IMR-90 (cell line): ENCODE measurements around the gene RASSF9. TPM values are rescaled to one million over a fixed set of nuclear protein-coding genes. Genes with fewer than 3 reads are reported as not detected.

ENCODE experiments used
- ATAC-seq: fragments of 200-7000 bp; cut with Tn5 transposase; 2 replicates; pipeline ENCODE4 v1.9.1; 2020; ENCODE audit warnings: low read depth, mild to moderate bottlenecking, moderate library complexity
- BruUV-seq: library from RNA; stranded (reverse); fragments of 400-500 nt; replicated peaks from 2 replicates; lab custom pipeline; 2021; lab: Mats Ljungman, UMichigan
- CTCF ChIA-PET: fragments of 300-600 bp; formaldehyde crosslinking; extraction: SDS; loops from one replicate; lab custom pipeline; 2021; ENCODE audit warnings: antibody characterized with exemption; lab: Yijun Ruan, JAX
- POLR2A ChIA-PET: fragments of 300-600 bp; sonication (Branson Sonifier 250); formaldehyde crosslinking; loops from one replicate; lab custom pipeline; 2022; ENCODE audit warnings: antibody characterized with exemption; ENCODE audit not compliant: unreplicated experiment; lab: Charles Lee
- DNase-seq: peaks from one replicate; pipeline ENCODE4 v3.0.0; 2013
- H2AFZ ChIP-seq: replicated peaks from 2 replicates; pipeline ENCODE3; 2013; ENCODE audit warnings: low read length, mild to moderate bottlenecking; ENCODE audit not compliant: poor library complexity
- H2AK5ac ChIP-seq: 2 replicates; pipeline ENCODE4 v1.6.1; 2013; ENCODE audit warnings: low read depth, low read length, inconsistent platforms
- H2AK9ac ChIP-seq: replicated peaks from 2 replicates; pipeline ENCODE3; 2013; ENCODE audit warnings: mild to moderate bottlenecking, low read depth, low read length, moderate library complexity; ENCODE audit not compliant: poor library complexity
- H2BK120ac ChIP-seq: 2 replicates; pipeline ENCODE4 v1.6.1; 2013; ENCODE audit warnings: low read depth, low read length, inconsistent platforms
- H2BK15ac ChIP-seq: 3 replicates; pipeline ENCODE4 v1.6.1; 2013; ENCODE audit warnings: low read depth, low read length, inconsistent platforms
- H2BK20ac ChIP-seq: 2 replicates; pipeline ENCODE4 v1.6.1; 2013; ENCODE audit warnings: low read depth, mild to moderate bottlenecking, inconsistent platforms, low read length, moderate library complexity
- H2BK5ac ChIP-seq: 2 replicates; pipeline ENCODE4 v1.6.1; 2013; ENCODE audit warnings: mild to moderate bottlenecking, low read depth, low read length, inconsistent platforms; ENCODE audit not compliant: poor library complexity, severe bottlenecking
- H3K14ac ChIP-seq: replicated peaks from 2 replicates; pipeline ENCODE4 v1.6.1; 2013; ENCODE audit warnings: low read depth, low read length, inconsistent platforms
- H3K18ac ChIP-seq: 2 replicates; pipeline ENCODE4 v1.6.1; 2013; ENCODE audit warnings: low read depth, low read length, control low read depth
- H3K23ac ChIP-seq: 2 replicates; pipeline ENCODE4 v1.6.1; 2013; ENCODE audit warnings: low read depth, low read length, inconsistent platforms
- H3K27ac ChIP-seq: 2 replicates; pipeline ENCODE4 v1.5.1; 2013; ENCODE audit warnings: mild to moderate bottlenecking, control low read depth, low read length; ENCODE audit not compliant: insufficient read depth
- H3K27me3 ChIP-seq: 2 replicates; pipeline ENCODE4 v1.6.1; 2013; ENCODE audit warnings: low read length; ENCODE audit not compliant: control insufficient read depth, insufficient read depth
- H3K36me3 ChIP-seq: 2 replicates; pipeline ENCODE4 v1.6.1; 2013; ENCODE audit warnings: low read length, mixed read lengths; ENCODE audit not compliant: control insufficient read depth, insufficient read depth
- H3K4ac ChIP-seq: 2 replicates; pipeline ENCODE4 v1.6.1; 2013; ENCODE audit warnings: low read depth, low read length, inconsistent platforms
- H3K4me1 ChIP-seq: 2 replicates; pipeline ENCODE4 v1.6.1; 2013; ENCODE audit warnings: low read length, mixed read lengths; ENCODE audit not compliant: control insufficient read depth, insufficient read depth
- H3K4me2 ChIP-seq: 2 replicates; pipeline ENCODE4 v1.6.1; 2013; ENCODE audit warnings: low read depth, mild to moderate bottlenecking, control low read depth, low read length, moderate library complexity
- H3K4me3 ChIP-seq: 2 replicates; pipeline ENCODE4 v1.5.1; 2013; ENCODE audit warnings: low read depth, mild to moderate bottlenecking, control low read depth, low read length, moderate library complexity; ENCODE audit not compliant: insufficient read depth
- H3K56ac ChIP-seq: 2 replicates; pipeline ENCODE4 v1.6.1; 2013; ENCODE audit warnings: low read length, inconsistent platforms; ENCODE audit not compliant: insufficient read depth; ENCODE audit errors: extremely low read depth
- H3K79me1 ChIP-seq, 2 experiments: 2 replicates each; pipeline ENCODE4 v1.6.1; 2013; ENCODE audit warnings: low read length in 2 of 2, inconsistent platforms in 1 of 2, low read depth in 1 of 2
- H3K9ac ChIP-seq: 2 replicates; pipeline ENCODE4 v1.6.1; 2013; ENCODE audit warnings: low read depth, low read length, control low read depth
- H3K9me1 ChIP-seq: 2 replicates; pipeline ENCODE4 v1.6.1; 2013; ENCODE audit warnings: low read length, inconsistent platforms; ENCODE audit not compliant: insufficient read depth
- H3K9me3 ChIP-seq: 2 replicates; pipeline ENCODE4 v1.6.1; 2013; ENCODE audit warnings: low read length; ENCODE audit not compliant: control insufficient read depth, insufficient read depth
- H4K20me1 ChIP-seq: 2 replicates; pipeline ENCODE4 v1.6.1; 2013; ENCODE audit warnings: low read length, inconsistent platforms; ENCODE audit not compliant: insufficient read depth
- H4K5ac ChIP-seq: 2 replicates; pipeline ENCODE4 v1.6.1; 2013; ENCODE audit warnings: mild to moderate bottlenecking, low read depth, low read length, control low read depth
- H4K8ac ChIP-seq, 2 experiments: 2 replicates each; pipeline ENCODE4 v1.6.1; 2013; ENCODE audit warnings: low read depth in 2 of 2, low read length in 2 of 2, control low read depth in 1 of 2, inconsistent platforms in 1 of 2
- H4K91ac ChIP-seq: 2 replicates; pipeline ENCODE4 v1.6.1; 2013; ENCODE audit warnings: low read depth, low read length, inconsistent platforms; ENCODE audit not compliant: insufficient read depth
- BHLHE40 ChIP-seq: fragments of 150-350 bp; IDR thresholded peaks from 2 replicates; pipeline ENCODE4 v1.6.1; 2016; ENCODE audit warnings: mild to moderate bottlenecking, low read depth, low read length
- MAFK ChIP-seq: IDR thresholded peaks from 2 replicates; pipeline ENCODE4 v1.6.1; 2012; ENCODE audit warnings: low read depth, low read length, improper control_type of control experiment
- NFE2L2 ChIP-seq: fragments of 150-350 bp; IDR thresholded peaks from 2 replicates; pipeline ENCODE4 v1.6.1; 2016; ENCODE audit warnings: low read depth, mild to moderate bottlenecking, low read length
- RAD21 ChIP-seq: IDR thresholded peaks from 2 replicates; pipeline ENCODE4 v1.6.1; 2012; ENCODE audit warnings: low read length, improper control_type of control experiment
- dilution Hi-C: fragments of 300-500 bp; cut with HindIII; formaldehyde crosslinking; loops from one replicate; pipeline ENCODE4 v1.14.3; 2018; ENCODE audit warnings: low sequenced_read_pairs; ENCODE audit not compliant: unreplicated experiment
- in situ Hi-C: fragments of 300-500 bp; cut with MboI; formaldehyde crosslinking; loops from 3 replicates; pipeline ENCODE4 v1.14.3; 2019; ENCODE audit warnings: low sequenced_read_pairs, inconsistent platforms, mixed read lengths
- intact Hi-C: fragments of 100-400 bp; cut with micrococcal nuclease; formaldehyde crosslinking; loops from 2 replicates; pipeline ENCODE4 v1.10.0; 2022
- polyA plus RNA-seq, 3 experiments: library from polyadenylated mRNA; depleted of rRNA; stranded (reverse); fragments of >200 nt; gene quantifications; 2 replicates each; pipeline ENCODE4 v1.2.3, GENCODE V29; 2012; ENCODE audit warnings: low replicate concordance in 1 of 3
- total RNA-seq: library from RNA; depleted of rRNA; stranded (reverse); fragments of >200 nt; gene quantifications from 2 replicates; pipeline ENCODE4 v1.2.3, GENCODE V29; 2012

RASSF9 gene
- total and polyA plus RNA-seq, 2 of the 4 experiments (the other 2 are of a cell fraction), result 0.09 to 0.18 TPM

DNA sequence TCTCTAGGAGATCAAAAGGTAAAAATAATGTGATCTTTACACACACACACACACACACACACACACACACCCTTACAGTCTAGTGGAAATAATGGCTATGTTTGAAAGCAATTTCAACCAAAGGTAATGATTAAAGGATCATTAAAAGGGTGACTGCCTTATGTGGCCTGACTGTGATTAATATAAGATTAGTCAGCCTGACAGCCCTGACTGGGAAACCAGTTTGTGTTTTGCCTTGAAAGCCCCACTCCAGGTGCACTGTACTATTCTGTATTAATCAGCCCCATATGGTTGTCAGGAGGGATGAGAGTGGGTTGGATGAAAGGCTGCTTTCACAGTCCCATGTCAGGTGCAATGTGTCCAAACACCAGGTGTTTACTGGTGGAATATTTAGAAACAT is 10.5 kb downstream of the RASSF9 start:
- no peak overlapping the region for H4K5ac ChIP-seq
- no peak overlapping the region for H2BK120ac ChIP-seq
- DNase-seq, result no peak
- H2AFZ ChIP-seq, result no peak overlapping the region
- ChIA-PET CTCF (no interaction called here), POLR2A (no interaction called here)
- no peak overlapping the region for H3K18ac ChIP-seq
- H3K4ac ChIP-seq, result no peak overlapping the region
- intact Hi-C loops (no loop called here), in situ Hi-C loops (no loop called here), dilution Hi-C loops (no loop called here)
- H3K36me3 ChIP-seq, result no peaks in the 10 kb centered on the region
- H2BK20ac ChIP-seq, result no peak overlapping the region
- no peak overlapping the region for H3K23ac ChIP-seq
- no peak overlapping the region for H3K4me2 ChIP-seq
- H3K4me1 ChIP-seq, result no peaks in the 10 kb centered on the region
- no peaks in the 10 kb centered on the region for H4K20me1 ChIP-seq
- no peak overlapping the region for H3K9ac ChIP-seq
- TF ChIP-seq MAFK, result no peak
- TF ChIP-seq RAD21, result no peak
- TF ChIP-seq NFE2L2, result no peak
- no peak for TF ChIP-seq BHLHE40
- H3K27ac ChIP-seq, result no peak overlapping the region
- no peak overlapping the region for H4K8ac ChIP-seq
- H2AK9ac ChIP-seq, result no peak overlapping the region
- BruUV-seq, result no TSS peak
- no peak overlapping the region for H3K56ac ChIP-seq
- H4K91ac ChIP-seq, result no peak overlapping the region
- no peaks in the 10 kb centered on the region for H3K9me3 ChIP-seq
- H2BK5ac ChIP-seq, result no peak overlapping the region
- H3K14ac ChIP-seq, result no peak overlapping the region
- no peaks in the 10 kb centered on the region for H3K27me3 ChIP-seq
- H2AK5ac ChIP-seq, result no peak overlapping the region
- no peaks in the 10 kb centered on the region for H3K9me1 ChIP-seq
- H2BK15ac ChIP-seq, result no peak overlapping the region
- no peak for ATAC-seq
- no peaks in the 10 kb centered on the region for H3K79me1 ChIP-seq
- H3K4me3 ChIP-seq, result no peak overlapping the region
